ENCODE results near the gene GGACT. TPM values are rescaled to one million over a fixed set of nuclear protein-coding genes. Genes with fewer than 3 reads are reported as not detected.

The GGACT gene
- total RNA-seq (2022; extraction: Qiagen RNA extraction; ENCODE audit: low read depth), result 3.3 to 6.4 TPM (median 3.8 TPM) in 5 replicates

DNA sequence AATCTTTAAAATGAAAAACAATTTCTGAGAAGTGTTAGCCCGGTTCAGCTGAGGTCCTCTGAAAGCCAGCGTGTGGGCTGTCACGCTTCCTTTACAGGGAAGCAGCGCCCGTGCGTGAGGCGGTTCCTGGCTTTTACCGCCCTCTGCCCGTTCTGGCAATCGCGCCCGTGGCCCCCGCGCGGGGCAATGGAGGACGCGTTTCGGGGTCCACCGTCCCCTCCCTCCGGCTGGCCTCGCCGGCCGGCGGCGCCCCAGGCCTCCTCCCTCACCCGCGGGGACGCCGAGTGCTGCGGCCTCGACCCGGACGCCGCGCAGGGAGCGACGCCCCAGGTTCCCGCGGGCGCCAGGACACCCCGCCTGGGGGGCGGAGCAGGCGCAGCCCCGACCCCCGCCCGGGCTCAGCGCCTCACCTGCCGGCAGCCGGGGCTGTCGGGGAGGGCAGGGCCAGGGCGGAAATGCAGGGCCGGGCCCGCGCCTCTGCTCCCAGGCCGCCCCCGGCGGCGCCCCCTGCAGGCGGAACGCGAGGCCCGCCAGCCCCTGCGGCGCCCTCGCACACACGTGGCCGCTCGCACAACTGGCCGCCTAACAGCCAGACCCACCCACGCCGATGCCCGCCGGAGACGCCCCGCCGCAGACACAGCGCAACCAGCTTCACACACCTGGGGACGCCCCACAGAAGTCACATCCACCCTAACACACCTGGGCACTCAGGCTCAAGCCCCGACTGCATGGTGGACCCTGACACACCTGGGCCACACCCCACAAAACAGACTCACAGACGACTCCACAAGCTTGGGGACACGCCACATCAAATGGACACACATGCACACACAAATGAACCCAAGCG is at the start of gene GGACT:
TSS of gene GGACT (minus strand) at position 459 of the 847 bp plus-strand sequence. CDS start 56,198 bp downstream, outside the sequence.

Other genes starting within 250 kb of the GGACT start
- gene TMTC4, start 86.0 kb upstream of the GGACT start, total RNA-seq (2022; extraction: Qiagen RNA extraction; ENCODE audit: low read depth), result 9.2 to 13.4 TPM (median 11.9 TPM) in 5 replicates